ENCODE measurements around the gene ITGA1. TPM values are rescaled to one million over a fixed set of nuclear protein-coding genes. Genes with fewer than 3 reads are reported as not detected.

The ITGA1 gene
- total RNA-seq, 1 donor from 2014 or later, result 3.0 TPM

DNA sequence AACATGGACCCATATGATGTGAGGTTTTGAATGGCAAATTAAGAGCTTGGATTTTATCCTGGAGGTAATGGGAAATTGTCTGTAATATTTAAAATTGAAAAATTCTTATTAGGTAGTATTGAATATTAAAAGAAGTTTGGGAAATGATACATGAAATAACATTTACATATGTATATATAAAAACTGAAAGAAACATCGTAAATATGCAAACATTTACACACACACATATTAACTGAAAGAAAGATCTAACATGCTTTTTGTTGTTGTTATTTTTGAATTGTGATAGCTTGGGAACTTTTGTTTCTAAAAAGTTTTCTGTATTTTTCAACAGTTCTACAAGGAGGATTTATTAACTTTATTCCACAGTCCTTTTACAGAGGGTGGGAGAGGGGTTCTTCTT is 118.6 kb downstream of the ITGA1 start:
- Mint-ChIP-seq H3K4me1 (no peaks in the 10 kb centered on the region), H3K4me3 (no peak overlapping the region), H3K27ac (ENCODE audit: unreplicated experiment) (no peak overlapping the region), H3K27me3 (ENCODE audit: low read depth) (no peaks in the 10 kb centered on the region), H3K36me3 (ENCODE audit: low read depth) (no peaks in the 10 kb centered on the region), H3K9me3 (no peaks in the 10 kb centered on the region)
- no peak for DNase-seq (ENCODE audit: low read depth, low spot score)
- TF ChIP-seq, protein P1, sequence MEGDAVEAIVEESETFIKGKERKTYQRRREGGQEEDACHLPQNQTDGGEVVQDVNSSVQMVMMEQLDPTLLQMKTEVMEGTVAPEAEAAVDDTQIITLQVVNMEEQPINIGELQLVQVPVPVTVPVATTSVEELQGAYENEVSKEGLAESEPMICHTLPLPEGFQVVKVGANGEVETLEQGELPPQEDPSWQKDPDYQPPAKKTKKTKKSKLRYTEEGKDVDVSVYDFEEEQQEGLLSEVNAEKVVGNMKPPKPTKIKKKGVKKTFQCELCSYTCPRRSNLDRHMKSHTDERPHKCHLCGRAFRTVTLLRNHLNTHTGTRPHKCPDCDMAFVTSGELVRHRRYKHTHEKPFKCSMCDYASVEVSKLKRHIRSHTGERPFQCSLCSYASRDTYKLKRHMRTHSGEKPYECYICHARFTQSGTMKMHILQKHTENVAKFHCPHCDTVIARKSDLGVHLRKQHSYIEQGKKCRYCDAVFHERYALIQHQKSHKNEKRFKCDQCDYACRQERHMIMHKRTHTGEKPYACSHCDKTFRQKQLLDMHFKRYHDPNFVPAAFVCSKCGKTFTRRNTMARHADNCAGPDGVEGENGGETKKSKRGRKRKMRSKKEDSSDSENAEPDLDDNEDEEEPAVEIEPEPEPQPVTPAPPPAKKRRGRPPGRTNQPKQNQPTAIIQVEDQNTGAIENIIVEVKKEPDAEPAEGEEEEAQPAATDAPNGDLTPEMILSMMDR (conservative IDR thresholded peaks at IDR 0.05), result no peak

DNA sequence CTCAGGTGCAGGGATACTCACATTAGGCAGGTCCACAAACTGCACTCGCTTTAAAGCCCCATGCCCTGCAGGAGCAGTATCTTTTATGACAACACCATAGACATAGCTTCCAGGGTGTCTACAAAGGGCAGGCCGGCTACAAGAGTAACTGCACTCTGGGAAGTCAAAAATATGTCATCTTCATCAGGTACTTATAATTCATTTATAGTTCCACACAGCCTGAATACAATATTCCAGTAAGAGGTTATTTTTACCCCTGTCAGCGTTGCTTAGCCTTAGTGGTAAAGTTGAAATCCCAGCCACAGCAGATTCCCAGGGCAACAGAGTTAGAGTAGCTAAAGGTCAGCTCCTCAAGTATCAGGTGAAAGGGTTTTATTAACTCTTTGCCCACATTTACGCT is 119.1 kb downstream of the ITGA1 start:
- H3K4me1 Mint-ChIP-seq, result no peaks in the 10 kb centered on the region
- no peak for DNase-seq (ENCODE audit: low read depth, low spot score)
- H3K4me3 Mint-ChIP-seq, result no peak overlapping the region
- H3K36me3 Mint-ChIP-seq (ENCODE audit: low read depth), result no peaks in the 10 kb centered on the region
- H3K27me3 Mint-ChIP-seq (ENCODE audit: low read depth), result no peaks in the 10 kb centered on the region
- no peak overlapping the region for H3K27ac Mint-ChIP-seq (ENCODE audit: unreplicated experiment)
- H3K9me3 Mint-ChIP-seq, result no peaks in the 10 kb centered on the region
- TF ChIP-seq, protein P1 (conservative IDR thresholded peaks at IDR 0.05), result no peak

DNA sequence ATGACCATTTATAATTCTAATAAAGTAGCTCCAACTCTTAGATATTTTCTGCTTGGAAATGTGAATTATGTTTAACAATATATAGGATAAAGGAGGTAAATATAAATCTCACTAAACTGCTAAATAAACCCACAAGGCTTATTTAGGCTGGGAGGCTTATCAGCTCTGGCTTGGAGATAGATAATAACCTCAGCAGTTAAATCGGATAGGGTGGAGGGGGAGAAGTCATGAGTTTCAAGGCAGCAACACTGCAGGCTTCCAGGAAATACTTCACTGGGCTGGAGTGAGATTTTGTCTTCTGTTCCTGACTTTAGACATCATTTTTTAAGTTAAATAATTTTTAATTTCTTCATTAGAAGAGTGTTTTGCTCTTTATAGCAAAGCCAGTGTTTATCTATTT is 121.5 kb downstream of the ITGA1 start:
- Mint-ChIP-seq H3K36me3 (ENCODE audit: low read depth) (no peaks in the 10 kb centered on the region), H3K4me1 (no peaks in the 10 kb centered on the region), H3K27ac (ENCODE audit: unreplicated experiment) (no peak overlapping the region), H3K4me3 (no peak overlapping the region), H3K9me3 (no peaks in the 10 kb centered on the region), H3K27me3 (ENCODE audit: low read depth) (no peaks in the 10 kb centered on the region)
- TF ChIP-seq, protein P1 (conservative IDR thresholded peaks at IDR 0.05), result no peak
- no peak for DNase-seq (ENCODE audit: low read depth, low spot score)

DNA sequence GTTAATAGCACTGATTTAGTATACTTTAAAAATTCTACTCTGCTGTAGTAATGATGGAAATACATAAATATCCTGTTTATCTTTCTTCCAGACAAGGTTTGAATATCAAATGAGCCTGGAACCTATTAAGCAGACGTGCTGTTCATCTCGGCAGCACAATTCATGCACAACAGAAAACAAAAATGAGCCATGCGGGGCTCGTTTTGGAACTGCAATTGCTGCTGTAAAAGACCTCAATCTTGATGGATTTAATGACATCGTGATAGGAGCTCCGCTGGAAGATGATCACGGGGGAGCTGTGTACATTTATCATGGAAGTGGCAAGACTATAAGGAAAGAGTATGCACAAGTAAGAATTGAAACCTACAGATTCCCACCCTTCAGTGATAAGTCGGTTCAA is 122.4 kb downstream of the ITGA1 start:
- no peak overlapping the region for H3K27ac Mint-ChIP-seq (ENCODE audit: unreplicated experiment)

DNA sequence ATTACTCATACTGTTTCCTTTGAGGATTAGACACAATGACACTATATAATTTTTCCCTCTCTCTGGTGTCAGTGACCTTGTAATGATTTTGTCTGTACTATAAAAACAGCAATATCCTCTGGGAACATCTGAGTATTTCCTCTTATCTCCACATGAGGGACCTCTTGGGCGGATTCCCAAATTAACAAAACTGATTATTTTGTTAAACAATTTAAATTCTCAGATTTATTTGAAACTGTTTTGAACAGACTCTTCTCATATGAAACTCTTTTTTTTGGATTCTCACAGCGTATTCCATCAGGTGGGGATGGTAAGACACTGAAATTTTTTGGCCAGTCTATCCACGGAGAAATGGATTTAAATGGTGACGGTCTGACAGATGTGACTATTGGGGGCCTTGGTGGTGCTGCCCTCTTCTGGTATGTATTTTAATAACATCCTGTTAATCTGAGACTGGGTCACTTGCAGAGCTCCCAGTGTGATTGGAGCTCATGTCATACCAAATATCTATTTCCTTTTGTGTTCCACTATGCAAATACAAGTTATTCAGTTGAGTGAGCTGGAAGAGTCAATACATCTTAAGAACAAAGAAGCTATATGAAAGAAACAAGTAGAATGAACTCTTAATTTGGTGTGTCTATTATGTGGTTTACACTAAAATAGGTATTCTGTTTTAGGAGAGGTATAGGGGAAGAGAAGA is 127.6 kb downstream of the ITGA1 start:
- Mint-ChIP-seq H3K27me3 (ENCODE audit: low read depth) (no peaks in the 10 kb centered on the region), H3K4me1 (no peaks in the 10 kb centered on the region), H3K36me3 (ENCODE audit: low read depth) (no peaks in the 10 kb centered on the region), H3K9me3 (no peaks in the 10 kb centered on the region), H3K27ac (ENCODE audit: unreplicated experiment) (no peak overlapping the region), H3K4me3 (peak overlapping the region; percentile 79)
- DNase-seq (ENCODE audit: low read depth, low spot score), result peak; percentile 58
- TF ChIP-seq, protein P1 (conservative IDR thresholded peaks at IDR 0.05), result peak; percentile 89

More for the DNA sequence above, 122.4 kb downstream of the ITGA1 start:
- Mint-ChIP-seq H3K4me3 (no peak overlapping the region), H3K9me3 (no peaks in the 10 kb centered on the region), H3K36me3 (ENCODE audit: low read depth) (no peaks in the 10 kb centered on the region), H3K27me3 (ENCODE audit: low read depth) (no peaks in the 10 kb centered on the region), H3K4me1 (no peaks in the 10 kb centered on the region)
- TF ChIP-seq, protein P1 (conservative IDR thresholded peaks at IDR 0.05), result no peak
- DNase-seq (ENCODE audit: low read depth, low spot score), result no peak

Measured in neural crest cell (in vitro differentiated cells).